Measurements from ENCODE around the gene KCNIP4.

KCNIP4 gene

DNA sequence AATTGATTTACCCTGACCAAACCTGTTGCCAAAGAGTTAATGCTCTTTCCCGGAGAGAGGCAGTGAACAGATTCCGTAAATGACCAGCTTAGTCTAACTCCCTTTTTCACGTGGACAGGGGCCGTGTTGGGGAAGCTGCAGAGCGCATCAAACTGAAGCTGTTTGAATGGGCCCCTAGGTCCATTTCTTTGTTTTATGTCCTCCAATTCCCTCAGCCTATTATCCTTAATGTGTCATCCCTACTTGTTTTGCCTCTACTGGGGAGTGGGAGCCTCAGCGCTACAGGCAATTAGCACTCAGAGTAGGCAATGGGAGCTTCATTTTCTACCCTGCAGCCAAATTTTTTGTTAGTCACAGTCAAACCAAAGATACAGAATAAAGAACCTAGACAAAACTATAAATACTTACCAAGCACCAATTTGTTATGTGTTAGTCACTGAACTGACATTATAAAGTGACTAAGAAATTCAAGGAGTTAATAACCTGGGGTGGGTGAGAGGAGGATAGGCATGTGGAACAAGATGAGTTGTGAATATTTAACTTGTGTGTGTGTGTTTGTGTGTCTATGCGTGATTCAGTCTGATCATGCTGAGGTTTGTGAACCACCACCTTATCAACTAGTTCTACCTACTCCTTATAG is 830.9 kb downstream of the KCNIP4 start:
- no peak for DNase-seq (ENCODE audit: low read depth, low spot score)
- TF ChIP-seq SUZ12 (IDR thresholded peaks at IDR 0.05; ENCODE audit: extremely low read depth, insufficient read depth, insufficient read length) (no peak), YY1 (IDR thresholded peaks at IDR 0.05; ENCODE audit: insufficient read depth, insufficient read length) (no peak), ZNF274 (IDR thresholded peaks at IDR 0.05; ENCODE audit: low read depth, low read length) (no peak)
- Histone ChIP-seq H3K9me3 (ENCODE audit: insufficient read depth, low read length) (no peaks in the 10 kb centered on the region), H3K4me3 (ENCODE audit: insufficient read length, low read depth) (no peak overlapping the region), H3K4me1 (ENCODE audit: insufficient read depth, insufficient read length) (no peaks in the 10 kb centered on the region), H3K36me3 (ENCODE audit: insufficient read depth, insufficient read length, low read length) (no peaks in the 10 kb centered on the region), H3K9ac (ENCODE audit: insufficient read length, low read depth) (no peak overlapping the region), H3K27me3 (ENCODE audit: insufficient read depth, insufficient read length) (no peaks in the 10 kb centered on the region)

DNA sequence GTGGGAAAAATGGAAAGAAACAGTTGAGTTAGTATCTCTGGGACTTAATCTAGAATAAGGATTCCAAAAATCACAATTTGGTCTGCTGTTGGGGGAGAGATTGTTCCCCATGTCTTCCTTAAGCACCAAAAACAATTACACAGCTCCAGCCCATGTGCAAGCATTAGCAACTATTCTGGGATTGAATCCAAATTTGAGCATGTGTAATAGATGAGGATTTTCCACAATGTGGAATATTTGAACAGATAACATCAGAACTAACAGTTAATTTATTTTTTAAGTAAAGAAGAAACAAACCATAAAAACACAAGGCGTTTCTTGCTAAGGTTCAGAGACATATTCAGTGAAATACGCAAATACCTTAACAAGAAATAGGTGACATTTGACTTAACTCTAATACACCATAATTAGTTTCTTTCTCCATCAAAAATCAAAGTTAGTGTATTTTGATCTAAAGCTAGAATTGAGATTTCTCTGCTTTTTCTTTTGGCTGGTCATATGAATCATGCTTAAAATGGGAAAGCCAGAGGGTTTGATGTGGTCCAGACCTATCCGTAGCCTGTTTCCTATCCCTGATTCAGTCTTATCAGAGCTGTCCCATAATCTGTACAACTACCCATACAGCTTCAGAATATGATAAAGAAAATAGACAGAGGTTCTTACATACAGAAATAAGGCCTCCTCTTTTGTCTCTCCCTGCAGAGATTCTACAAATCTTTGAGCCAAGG is 834.9 kb downstream of the KCNIP4 start:
- H3K4me1 ChIP-seq (ENCODE audit: insufficient read depth, insufficient read length), result no peaks in the 10 kb centered on the region
- H3K4me3 ChIP-seq (ENCODE audit: insufficient read length, low read depth), result no peak overlapping the region
- no peak for TF ChIP-seq ZNF274 (IDR thresholded peaks at IDR 0.05; ENCODE audit: low read depth, low read length)
- TF ChIP-seq SUZ12 (IDR thresholded peaks at IDR 0.05; ENCODE audit: extremely low read depth, insufficient read depth, insufficient read length), result no peak
- no peak for TF ChIP-seq YY1 (IDR thresholded peaks at IDR 0.05; ENCODE audit: insufficient read depth, insufficient read length)
- no peaks in the 10 kb centered on the region for H3K36me3 ChIP-seq (ENCODE audit: insufficient read depth, insufficient read length, low read length)
- no peaks in the 10 kb centered on the region for H3K27me3 ChIP-seq (ENCODE audit: insufficient read depth, insufficient read length)
- no peak for DNase-seq (ENCODE audit: low read depth, low spot score)
- H3K9ac ChIP-seq (ENCODE audit: insufficient read length, low read depth), result no peak overlapping the region
- H3K9me3 ChIP-seq (ENCODE audit: insufficient read depth, low read length), result peaks cover 9% of the 10 kb centered on the region; the same call in 1 of the 2 replicates

DNA sequence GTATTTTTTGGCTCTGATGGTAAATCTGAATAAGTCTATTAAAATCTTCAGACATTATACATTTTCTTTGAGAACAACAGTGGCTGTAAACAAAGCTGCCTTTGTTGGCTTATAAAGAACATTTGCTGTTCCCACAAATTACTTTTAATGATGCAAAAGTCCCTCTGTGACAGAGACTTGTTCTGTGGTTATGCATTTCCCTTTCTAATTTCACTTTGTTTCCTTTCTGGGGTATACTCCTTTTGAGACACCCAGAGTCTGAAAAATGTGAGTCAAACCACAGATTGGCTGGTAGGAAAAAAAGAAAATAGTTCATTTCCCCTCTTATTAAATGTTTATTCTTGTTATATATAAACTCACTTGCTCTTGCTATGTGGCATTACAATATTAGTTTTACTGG is 845.9 kb downstream of the KCNIP4 start:
- DNase-seq (ENCODE audit: low read depth, low spot score), result no peak
- H3K36me3 ChIP-seq (ENCODE audit: insufficient read depth, insufficient read length, low read length), result no peaks in the 10 kb centered on the region
- no peaks in the 10 kb centered on the region for H3K9me3 ChIP-seq (ENCODE audit: insufficient read depth, low read length)
- TF ChIP-seq YY1 (IDR thresholded peaks at IDR 0.05; ENCODE audit: insufficient read depth, insufficient read length) (no peak), ZNF274 (IDR thresholded peaks at IDR 0.05; ENCODE audit: low read depth, low read length) (no peak), SUZ12 (IDR thresholded peaks at IDR 0.05; ENCODE audit: extremely low read depth, insufficient read depth, insufficient read length) (no peak)
- H3K4me1 ChIP-seq (ENCODE audit: insufficient read depth, insufficient read length), result no peaks in the 10 kb centered on the region
- H3K27me3 ChIP-seq (ENCODE audit: insufficient read depth, insufficient read length), result no peaks in the 10 kb centered on the region
- no peak overlapping the region for H3K4me3 ChIP-seq (ENCODE audit: insufficient read length, low read depth)
- no peak overlapping the region for H3K9ac ChIP-seq (ENCODE audit: insufficient read length, low read depth)

DNA sequence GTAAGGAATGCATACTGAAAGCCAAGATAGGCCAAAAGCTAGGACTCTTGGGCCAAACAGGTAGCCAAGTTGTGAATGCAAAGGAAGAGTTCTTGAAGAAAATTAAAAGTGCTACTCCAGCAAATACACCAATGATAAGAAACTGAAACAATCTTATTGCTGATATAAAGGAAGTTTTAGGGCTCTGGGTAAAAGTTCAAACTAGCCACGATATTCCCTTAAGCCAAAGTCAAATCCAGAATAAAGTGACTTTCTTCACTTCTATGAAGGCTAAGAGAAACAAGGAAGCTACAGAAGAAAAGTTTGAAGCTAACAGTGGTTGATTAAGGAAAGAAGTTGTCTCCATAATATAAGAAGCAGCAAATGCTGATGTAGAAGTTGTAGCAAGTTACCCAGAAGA is 850.7 kb downstream of the KCNIP4 start:
- Histone ChIP-seq H3K9me3 (ENCODE audit: insufficient read depth, low read length) (no peaks in the 10 kb centered on the region), H3K36me3 (ENCODE audit: insufficient read depth, insufficient read length, low read length) (no peaks in the 10 kb centered on the region), H3K9ac (ENCODE audit: insufficient read length, low read depth) (no peak overlapping the region), H3K27me3 (ENCODE audit: insufficient read depth, insufficient read length) (no peaks in the 10 kb centered on the region), H3K4me1 (ENCODE audit: insufficient read depth, insufficient read length) (no peaks in the 10 kb centered on the region), H3K4me3 (ENCODE audit: insufficient read length, low read depth) (no peak overlapping the region)
- no peak for TF ChIP-seq ZNF274 (IDR thresholded peaks at IDR 0.05; ENCODE audit: low read depth, low read length)
- no peak for TF ChIP-seq YY1 (IDR thresholded peaks at IDR 0.05; ENCODE audit: insufficient read depth, insufficient read length)
- no peak for TF ChIP-seq SUZ12 (IDR thresholded peaks at IDR 0.05; ENCODE audit: extremely low read depth, insufficient read depth, insufficient read length)
- no peak for DNase-seq (ENCODE audit: low read depth, low spot score)

DNA sequence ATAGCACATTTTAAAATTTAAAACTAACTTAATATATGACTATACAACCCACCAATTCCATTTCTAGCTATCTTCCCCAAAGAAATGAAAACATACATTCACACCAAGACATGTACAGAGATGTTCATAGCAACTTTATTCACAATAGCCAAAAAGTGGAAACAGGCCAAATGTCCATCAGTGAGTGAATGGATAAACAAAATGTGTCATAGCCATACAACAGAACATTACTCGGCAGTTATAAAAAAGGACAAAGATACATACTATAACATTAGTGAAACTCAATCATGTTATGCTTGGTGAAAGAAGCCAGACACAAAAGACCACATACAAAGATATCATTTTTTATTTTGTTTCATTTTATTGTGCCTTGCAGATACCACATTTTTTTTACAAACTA is 851.5 kb downstream of the KCNIP4 start:
- no peak overlapping the region for H3K9ac ChIP-seq (ENCODE audit: insufficient read length, low read depth)

DNA sequence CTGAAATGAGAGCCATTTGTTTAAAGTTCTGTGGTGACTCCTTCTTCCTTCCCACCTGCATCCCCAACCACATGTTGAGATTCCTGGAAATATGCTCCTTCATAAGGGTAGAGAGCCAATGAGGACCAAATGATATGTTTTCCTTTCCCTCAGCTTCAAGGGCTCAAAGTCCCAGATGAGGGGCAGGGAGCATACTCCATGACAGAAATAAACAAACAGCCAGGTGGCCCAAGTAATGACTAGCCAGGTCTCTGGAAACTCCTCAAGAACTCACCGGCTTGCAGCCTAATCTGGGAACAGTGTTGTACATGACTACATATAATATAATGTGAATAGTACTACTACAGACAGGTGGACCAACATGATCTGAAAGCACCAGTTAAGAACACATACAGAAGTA is 856.0 kb downstream of the KCNIP4 start:
- Histone ChIP-seq H3K9me3 (ENCODE audit: insufficient read depth, low read length) (no peaks in the 10 kb centered on the region), H3K4me3 (ENCODE audit: insufficient read length, low read depth) (no peak overlapping the region), H3K27me3 (ENCODE audit: insufficient read depth, insufficient read length) (no peaks in the 10 kb centered on the region), H3K9ac (ENCODE audit: insufficient read length, low read depth) (no peak overlapping the region), H3K4me1 (ENCODE audit: insufficient read depth, insufficient read length) (no peaks in the 10 kb centered on the region), H3K36me3 (ENCODE audit: insufficient read depth, insufficient read length, low read length) (no peaks in the 10 kb centered on the region)
- TF ChIP-seq SUZ12 (IDR thresholded peaks at IDR 0.05; ENCODE audit: extremely low read depth, insufficient read depth, insufficient read length) (no peak), ZNF274 (IDR thresholded peaks at IDR 0.05; ENCODE audit: low read depth, low read length) (no peak), YY1 (IDR thresholded peaks at IDR 0.05; ENCODE audit: insufficient read depth, insufficient read length) (no peak)
- DNase-seq (ENCODE audit: low read depth, low spot score), result no peak

More for the DNA sequence above, 851.5 kb downstream of the KCNIP4 start:
- no peaks in the 10 kb centered on the region for H3K27me3 ChIP-seq (ENCODE audit: insufficient read depth, insufficient read length)
- H3K36me3 ChIP-seq (ENCODE audit: insufficient read depth, insufficient read length, low read length), result no peaks in the 10 kb centered on the region
- H3K4me3 ChIP-seq (ENCODE audit: insufficient read length, low read depth), result no peak overlapping the region
- no peak for DNase-seq (ENCODE audit: low read depth, low spot score)
- no peaks in the 10 kb centered on the region for H3K4me1 ChIP-seq (ENCODE audit: insufficient read depth, insufficient read length)
- no peak for TF ChIP-seq YY1 (IDR thresholded peaks at IDR 0.05; ENCODE audit: insufficient read depth, insufficient read length)
- TF ChIP-seq SUZ12 (IDR thresholded peaks at IDR 0.05; ENCODE audit: extremely low read depth, insufficient read depth, insufficient read length), result no peak
- TF ChIP-seq ZNF274 (IDR thresholded peaks at IDR 0.05; ENCODE audit: low read depth, low read length), result no peak
- no peaks in the 10 kb centered on the region for H3K9me3 ChIP-seq (ENCODE audit: insufficient read depth, low read length)

DNA sequence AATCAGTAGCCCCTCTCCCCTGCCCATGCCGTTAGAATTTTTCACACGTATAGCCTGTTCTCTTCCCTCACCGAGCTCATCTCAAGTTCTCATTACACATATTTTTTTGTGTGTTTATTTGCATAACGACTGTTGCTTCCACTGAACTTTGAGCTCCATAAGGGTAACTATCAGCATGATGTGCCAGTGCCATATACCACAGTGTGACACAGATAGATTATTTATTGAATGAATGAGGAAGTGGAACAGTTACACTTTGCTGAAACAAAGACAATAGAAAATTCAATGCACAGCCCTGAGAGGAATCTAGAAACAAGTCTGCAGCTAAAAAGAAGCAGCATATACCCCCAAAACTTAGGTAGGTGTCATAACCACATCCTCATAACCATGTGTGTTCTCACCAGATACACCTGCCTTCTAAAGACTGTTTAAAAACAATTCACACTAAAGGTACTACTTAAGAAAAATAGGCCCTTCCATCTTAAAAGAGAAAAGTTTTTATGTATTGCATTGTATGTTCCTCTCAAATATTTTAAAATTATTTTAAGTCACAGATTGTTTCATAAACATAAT is 858.4 kb downstream of the KCNIP4 start:
- H3K4me3 ChIP-seq (ENCODE audit: insufficient read length, low read depth), result no peak overlapping the region
- H3K4me1 ChIP-seq (ENCODE audit: insufficient read depth, insufficient read length), result no peaks in the 10 kb centered on the region
- no peaks in the 10 kb centered on the region for H3K36me3 ChIP-seq (ENCODE audit: insufficient read depth, insufficient read length, low read length)
- H3K9ac ChIP-seq (ENCODE audit: insufficient read length, low read depth), result no peak overlapping the region
- no peaks in the 10 kb centered on the region for H3K9me3 ChIP-seq (ENCODE audit: insufficient read depth, low read length)
- DNase-seq (ENCODE audit: low read depth, low spot score), result no peak
- no peaks in the 10 kb centered on the region for H3K27me3 ChIP-seq (ENCODE audit: insufficient read depth, insufficient read length)
- TF ChIP-seq ZNF274 (IDR thresholded peaks at IDR 0.05; ENCODE audit: low read depth, low read length) (no peak), SUZ12 (IDR thresholded peaks at IDR 0.05; ENCODE audit: extremely low read depth, insufficient read depth, insufficient read length) (no peak), YY1 (IDR thresholded peaks at IDR 0.05; ENCODE audit: insufficient read depth, insufficient read length) (no peak)
